ENCODE results near the gene SCN10A.

GRCh38 chr3:38834110-38834509, 18.1 kb upstream of the SCN10A start:
- TF ChIP-seq CTCF (IDR thresholded peaks at IDR 0.05) (no peak), POLR2A (IDR thresholded peaks at IDR 0.05) (no peak)
